AML-193 (cell line): Measurements from ENCODE around the gene CTSH.
"Not testable (repeated sequence)": the region's sequence is repeated elsewhere in the genome, so short reads cannot be mapped to it uniquely, and the experiment has no call there.

Experiments used
- DNase-seq, 2 experiments: peaks; one replicate each; lab custom pipeline; 2025; lab: John Stamatoyannopoulos, UW

Gene CTSH

GRCh38 chr15:78938658-78939488 lies 6.0 kb downstream of the CTSH start:
- peak; percentile 54 to 62 for DNase-seq

GRCh38 chr15:78937132-78937739 lies 7.6 kb downstream of the CTSH start:
- DNase-seq: peak; percentile 5 to 12

GRCh38 chr15:78934655-78935023 lies 10.2 kb downstream of the CTSH start:
- no peak for DNase-seq

GRCh38 chr15:78933823-78934654 lies 10.8 kb downstream of the CTSH start:
- no peak for DNase-seq

GRCh38 chr15:78933187-78933822 lies 11.5 kb downstream of the CTSH start:
- no peak for DNase-seq

GRCh38 chr15:78932258-78932808 lies 12.5 kb downstream of the CTSH start:
- no peak for DNase-seq

- DNase-seq: no peak
These were observed 13.2 kb downstream of the CTSH start for GRCh38 chr15:78931439-78932257.

- no peak for DNase-seq
These were observed 14.1 kb downstream of the CTSH start for GRCh38 chr15:78930577-78931388.

GRCh38 chr15:78929536-78930264 lies 15.1 kb downstream of the CTSH start:
- DNase-seq: no peak

- no peak for DNase-seq
These were observed 16.2 kb downstream of the CTSH start for GRCh38 chr15:78928616-78929093.

GRCh38 chr15:78928176-78928575 lies 16.7 kb downstream of the CTSH start:
- not testable (repeated sequence) for DNase-seq

- no peak for DNase-seq
These were observed 17.6 kb downstream of the CTSH start for GRCh38 chr15:78927077-78927790.

- DNase-seq: no peak
These were observed 18.7 kb downstream of the CTSH start for GRCh38 chr15:78925956-78926743.

- DNase-seq: no peak
These were observed 19.7 kb downstream of the CTSH start for GRCh38 chr15:78925076-78925624.

GRCh38 chr15:78923480-78924360 lies 21.1 kb downstream of the CTSH start:
- no peak for DNase-seq

GRCh38 chr15:78923015-78923414 lies 21.8 kb downstream of the CTSH start:
- DNase-seq: no peak
